ENCODE measurements around the gene UPK1A. TPM values are rescaled to one million over a fixed set of nuclear protein-coding genes. Genes with fewer than 3 reads are reported as not detected.

Gene UPK1A
- total and polyA plus RNA-seq, 9 of the 15 experiments (the other 6 are each of a cell fraction or from before 2014, with no cell fraction given): 0.06 to 0.13 TPM; not detected in 7

GRCh38 chr19:35628264-35628564 is 38.1 kb upstream of the UPK1A start:
- peak; percentile 52 for TF ChIP-seq CHD1 (IDR thresholded peaks at IDR 0.05; ENCODE audit: low read length)
- TF ChIP-seq CEBPB (tag; IDR thresholded peaks at IDR 0.05): no peak
- no peak for DNase-seq (ENCODE audit: extremely low read depth in 1 of 4, low spot score in 3 of 4)
- peaks cover 31% of the 10 kb centered on the region; the same call in 2 of the 3 replicates for H3K36me3 ChIP-seq (ENCODE audit: control insufficient read depth, insufficient read depth, low read length)
- peaks cover 4 to 20% of the 10 kb centered on the region in 2 experiments; a peak in 3 of 5 replicates for H3K4me1 ChIP-seq (replicated peaks in 1 of 2; ENCODE audit: control insufficient read depth in 2 of 2, insufficient read depth in 2 of 2, low read length in 2 of 2)
- H4K20me1 ChIP-seq (replicated peaks; ENCODE audit: control insufficient read depth, insufficient read depth, low read length): no peaks in the 10 kb centered on the region
- POLR2A ChIA-PET: interaction anchor here (0.6 kb wide), 1 partner anchor 20 kb away, joined by 3 read pairs; no protein-coding TSS in a partner anchor
- CTCF ChIA-PET (ENCODE audit: low intra/inter-chr PET ratio): no interaction called here
- peak overlapping the region; percentile 66 for H2AFZ ChIP-seq (ENCODE audit: low read depth, low read length)
- intact Hi-C loops (cut with micrococcal nuclease) (no loop called here), in situ Hi-C loops (cut with MboI) (no loop called here)
- peak overlapping the region; percentile 99 for H3K4me2 ChIP-seq (ENCODE audit: insufficient read depth, low read length)
- BruUV-seq (replicated peaks): TSS peak; percentile 98
- no peaks in the 10 kb centered on the region for H3K9me1 ChIP-seq (ENCODE audit: control insufficient read depth, insufficient read depth, low read length)
- FAIRE-seq: no peak
- 32% methylated on average over 9 of the region's 9 CpGs for WGBS (ENCODE audit: insufficient coverage, low coverage, missing lambda C conversion rate)
- H3K27ac ChIP-seq (ENCODE audit: extremely low read depth, low read depth, low read length): peak overlapping the region; percentile 70
- H3K9me3 ChIP-seq (replicated peaks; ENCODE audit: control insufficient read depth, insufficient read depth, low read depth, low read length): no peaks in the 10 kb centered on the region
- no peak for ATAC-seq
- peak overlapping the region; percentile 93 to 99 for H3K9ac ChIP-seq (ENCODE audit: insufficient read depth in 1 of 2, low read depth in 2 of 2, low read length in 2 of 2)
- H3K27me3 ChIP-seq (ENCODE audit: control insufficient read depth in 2 of 2, insufficient read depth in 2 of 2, low read length in 2 of 2): no peaks in the 10 kb centered on the region
- peaks cover 10% of the 10 kb centered on the region for H3K79me2 ChIP-seq (ENCODE audit: control insufficient read depth, insufficient read depth, low read length)
- peak overlapping the region; percentile 100 for H3K4me3 ChIP-seq

- WGBS (ENCODE audit: insufficient coverage, low coverage, missing lambda C conversion rate): under 1% methylated on average over 42 of the region's 56 CpGs
- BruUV-seq (replicated peaks): no TSS peak
- intact Hi-C loops (cut with micrococcal nuclease) (no loop called here), in situ Hi-C loops (cut with MboI) (no loop called here)
- peaks cover 36% of the 10 kb centered on the region; the same call in 2 of the 3 replicates for H3K36me3 ChIP-seq (ENCODE audit: control insufficient read depth, insufficient read depth, low read length)
- peak within 1 kb of the TSS; percentile 70 for H3K27ac ChIP-seq (ENCODE audit: extremely low read depth, low read depth, low read length)
- H3K9me1 ChIP-seq (ENCODE audit: control insufficient read depth, insufficient read depth, low read length): no peaks in the 10 kb centered on the region
- no peaks in the 10 kb centered on the region for H3K9me3 ChIP-seq (replicated peaks; ENCODE audit: control insufficient read depth, insufficient read depth, low read depth, low read length)
- FAIRE-seq (peak; percentile 100), DNase-seq (ENCODE audit: extremely low read depth in 1 of 4, low spot score in 3 of 4) (peak; percentile 97 to 99 (median 98)), ATAC-seq (peak; percentile 100)
- H3K4me3 ChIP-seq: peak within 1 kb of the TSS; percentile 100
- peaks cover 10% of the 10 kb centered on the region for H3K79me2 ChIP-seq (ENCODE audit: control insufficient read depth, insufficient read depth, low read length)
- ChIA-PET CTCF (ENCODE audit: low intra/inter-chr PET ratio) (no interaction called here), POLR2A (interaction anchor here (0.6 to 1.0 kb wide), 2 partner anchors 20 to 28 kb away, joined by 3 read pairs; no protein-coding TSS in a partner anchor)
- H4K20me1 ChIP-seq (replicated peaks; ENCODE audit: control insufficient read depth, insufficient read depth, low read length): no peaks in the 10 kb centered on the region
- no peaks in the 10 kb centered on the region for H3K27me3 ChIP-seq (ENCODE audit: control insufficient read depth in 2 of 2, insufficient read depth in 2 of 2, low read length in 2 of 2)
- H2AFZ ChIP-seq (ENCODE audit: low read depth, low read length): peak within 1 kb of the TSS; percentile 86
- H3K4me2 ChIP-seq (ENCODE audit: insufficient read depth, low read length): peak within 1 kb of the TSS; percentile 99
- peaks cover 4 to 20% of the 10 kb centered on the region in 2 experiments; a peak in 3 of 5 replicates for H3K4me1 ChIP-seq (replicated peaks in 1 of 2; ENCODE audit: control insufficient read depth in 2 of 2, insufficient read depth in 2 of 2, low read length in 2 of 2)
- H3K9ac ChIP-seq (ENCODE audit: insufficient read depth in 1 of 2, low read depth in 2 of 2, low read length in 2 of 2): peak within 1 kb of the TSS; percentile 93 to 99
- TF ChIP-seq TBL1XR1 (IDR thresholded peaks at IDR 0.05; ENCODE audit: low read length in 2 of 2): peak in 1 of 2 experiments; percentile 100; a peak in 2 of 4 replicates
- peak; percentile 86 for TF ChIP-seq CHD2 (IDR thresholded peaks at IDR 0.05; ENCODE audit: low read depth, low read length)
- TF ChIP-seq ZNF639 (CRISPR knock-in tag; conservative IDR thresholded peaks at IDR 0.05 in 1 of 2, IDR thresholded peaks at IDR 0.05 in 1 of 2): peak in 1 of 2 experiments; percentile 85; a peak in 2 of 4 replicates
- peak; percentile 55; the same call in 1 of the 2 replicates for TF ChIP-seq BRD4 (IDR thresholded peaks at IDR 0.05)
- no peak for TF ChIP-seq NCOA1 (IDR thresholded peaks at IDR 0.05; ENCODE audit: low read depth)
- TF ChIP-seq ELF1 (tag; IDR thresholded peaks at IDR 0.05): peak; percentile 68
- TF ChIP-seq HNRNPUL1 (IDR thresholded peaks at IDR 0.05; ENCODE audit: low read length): no peak
- 0 out of 2 replicates have a peak, but pooled peaks have one; percentile 26 for TF ChIP-seq GTF2E2 (tag; IDR thresholded peaks at IDR 0.05)
- no peak for TF ChIP-seq CBX8 (IDR thresholded peaks at IDR 0.05; ENCODE audit: borderline replicate concordance, extremely low read depth, low read depth, low read length, poor library complexity, severe bottlenecking)
- TF ChIP-seq EP300 (IDR thresholded peaks at IDR 0.05; ENCODE audit: low read length): 0 out of 2 replicates have a peak, but pooled peaks have one; percentile 12
- TF ChIP-seq TARDBP (IDR thresholded peaks at IDR 0.05): no peak
- no peak for TF ChIP-seq RHOXF2B (CRISPR knock-in tag; conservative IDR thresholded peaks at IDR 0.05)
These were observed 37.6 kb upstream of the UPK1A start, which contains the start of gene RBM42 for GRCh38 chr19:35628565-35629331. Gene RBM42 (plus strand): TSS chr19:35629036. CDS start chr19:35629154, 118 bp downstream.

Measured in K562 (cell line).